PC-9 (cell line): Measurements from ENCODE around the gene FGF12. TPM values are rescaled to one million over a fixed set of nuclear protein-coding genes. Genes with fewer than 3 reads are reported as not detected.

Source experiments
- BruUV-seq: library from RNA; stranded (reverse); fragments of 400-500 nt; replicated peaks from 2 replicates; lab custom pipeline; 2021; lab: Mats Ljungman, UMichigan
- CTCF ChIA-PET: fragments of 300-600 bp; sonication (Branson Sonifier 250); formaldehyde crosslinking; loops from one replicate; lab custom pipeline; 2022; ENCODE audit warnings: antibody characterized with exemption; lab: Charles Lee
- POLR2A ChIA-PET: fragments of 300-600 bp; sonication (Branson Sonifier 250); formaldehyde crosslinking; loops from one replicate; lab custom pipeline; 2022; ENCODE audit warnings: antibody characterized with exemption; ENCODE audit not compliant: unreplicated experiment; lab: Charles Lee
- DNase-seq, 2 experiments: peaks; one replicate each; pipeline versions ENCODE4 v3.0.0 to v3.0.0-alpha.2; 2015 to 2022; ENCODE audit warnings: mixed read lengths in 1 of 2
- H2AFZ ChIP-seq: fragments of 200-600 bp; sonication (generic); 2 replicates; pipeline ENCODE4 v1.8.1; 2017; ENCODE audit warnings: antibody characterized with exemption
- H3F3A ChIP-seq: fragments of 200-600 bp; sonication (generic); 2 replicates; pipeline ENCODE4 v1.8.1; 2017; ENCODE audit warnings: antibody characterized with exemption, mild to moderate bottlenecking, low read depth; ENCODE audit not compliant: insufficient read depth
- H3K27ac ChIP-seq: fragments of 200-600 bp; sonication (generic); 2 replicates; pipeline ENCODE4 v1.6.1; 2016; ENCODE audit warnings: mixed run types
- H3K27me3 ChIP-seq: fragments of 200-600 bp; sonication (generic); 2 replicates; pipeline ENCODE4 v1.6.1; 2016; ENCODE audit warnings: low read depth, mixed run types; ENCODE audit not compliant: insufficient read depth
- H3K36me3 ChIP-seq: fragments of 200-600 bp; sonication (generic); 2 replicates; pipeline ENCODE4 v1.6.1; 2016; ENCODE audit warnings: low read depth, mixed run types
- H3K4me1 ChIP-seq: fragments of 200-600 bp; sonication (generic); replicated peaks from 2 replicates; pipeline ENCODE4 v1.6.1; 2016; ENCODE audit warnings: mixed run types; ENCODE audit not compliant: insufficient read depth
- H3K4me2 ChIP-seq: fragments of 200-600 bp; sonication (generic); 2 replicates; pipeline ENCODE4 v1.6.1; 2017; ENCODE audit warnings: mixed run types
- H3K4me3 ChIP-seq: fragments of 200-600 bp; sonication (generic); 2 replicates; pipeline ENCODE4 v1.6.1; 2016; ENCODE audit warnings: mixed run types
- H3K79me2 ChIP-seq: fragments of 200-600 bp; sonication (generic); 2 replicates; pipeline ENCODE4 v1.6.1; 2017; ENCODE audit warnings: low read depth, mixed run types
- H3K9me2 ChIP-seq: fragments of 200-600 bp; sonication (generic); 2 replicates; pipeline ENCODE4 v1.8.1; 2017; ENCODE audit warnings: mild to moderate bottlenecking; ENCODE audit not compliant: insufficient read depth
- H3K9me3 ChIP-seq: fragments of 200-600 bp; sonication (generic); 2 replicates; pipeline ENCODE4 v1.8.1; 2016; ENCODE audit warnings: low read depth; ENCODE audit not compliant: insufficient read depth
- H4K20me1 ChIP-seq: fragments of 200-600 bp; sonication (generic); 2 replicates; pipeline ENCODE4 v1.8.1; 2017; ENCODE audit not compliant: insufficient read depth
- EZH2 ChIP-seq: fragments of 200-600 bp; sonication (generic); IDR thresholded peaks from 2 replicates; pipeline ENCODE4 v1.8.0; 2017; ENCODE audit warnings: antibody characterized with exemption, low read depth
- intact Hi-C: fragments of 100-400 bp; cut with micrococcal nuclease; formaldehyde crosslinking; loops from one replicate; pipeline ENCODE4 v1.10.0; 2022; ENCODE audit not compliant: unreplicated experiment
- total RNA-seq: library from RNA; stranded (reverse); gene quantifications from 2 replicates; pipeline ENCODE4 v1.2.3, GENCODE V29; 2021
- TF ChIP-seq, protein P1 (sequence below): fragments of 200-600 bp; sonication (generic); conservative IDR thresholded peaks from 2 replicates; pipeline ENCODE4 v1.6.1; 2017; ENCODE audit warnings: mixed run types, antibody characterized with exemption, mild to moderate bottlenecking, moderate library complexity

FGF12 gene
- total RNA-seq, 1 experiment from 2014 or later, result 10.9 TPM

- POLR2A ChIA-PET, result no interaction called here
- Histone ChIP-seq H3K4me2 (no peak overlapping the region), H3K4me3 (no peak overlapping the region), H3K36me3 (no peaks in the 10 kb centered on the region), H3K27me3 (no peaks in the 10 kb centered on the region), H3K79me2 (no peaks in the 10 kb centered on the region), H3K9me2 (no peaks in the 10 kb centered on the region), H4K20me1 (no peaks in the 10 kb centered on the region), H3F3A (no peaks in the 10 kb centered on the region), H2AFZ (no peak overlapping the region), H3K27ac (no peak overlapping the region), H3K9me3 (no peaks in the 10 kb centered on the region), H3K4me1 (no peaks in the 10 kb centered on the region)
- CTCF ChIA-PET, result no interaction called here
- intact Hi-C loops, result no loop called here
- DNase-seq, result no peak
- TF ChIP-seq EZH2, result no peak
- TF ChIP-seq, protein P1, sequence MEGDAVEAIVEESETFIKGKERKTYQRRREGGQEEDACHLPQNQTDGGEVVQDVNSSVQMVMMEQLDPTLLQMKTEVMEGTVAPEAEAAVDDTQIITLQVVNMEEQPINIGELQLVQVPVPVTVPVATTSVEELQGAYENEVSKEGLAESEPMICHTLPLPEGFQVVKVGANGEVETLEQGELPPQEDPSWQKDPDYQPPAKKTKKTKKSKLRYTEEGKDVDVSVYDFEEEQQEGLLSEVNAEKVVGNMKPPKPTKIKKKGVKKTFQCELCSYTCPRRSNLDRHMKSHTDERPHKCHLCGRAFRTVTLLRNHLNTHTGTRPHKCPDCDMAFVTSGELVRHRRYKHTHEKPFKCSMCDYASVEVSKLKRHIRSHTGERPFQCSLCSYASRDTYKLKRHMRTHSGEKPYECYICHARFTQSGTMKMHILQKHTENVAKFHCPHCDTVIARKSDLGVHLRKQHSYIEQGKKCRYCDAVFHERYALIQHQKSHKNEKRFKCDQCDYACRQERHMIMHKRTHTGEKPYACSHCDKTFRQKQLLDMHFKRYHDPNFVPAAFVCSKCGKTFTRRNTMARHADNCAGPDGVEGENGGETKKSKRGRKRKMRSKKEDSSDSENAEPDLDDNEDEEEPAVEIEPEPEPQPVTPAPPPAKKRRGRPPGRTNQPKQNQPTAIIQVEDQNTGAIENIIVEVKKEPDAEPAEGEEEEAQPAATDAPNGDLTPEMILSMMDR, result no peak
- no TSS peak for BruUV-seq
These were observed 553.1 kb downstream of the FGF12 start for GRCh38 chr3:192174283-192174682.

DNA sequence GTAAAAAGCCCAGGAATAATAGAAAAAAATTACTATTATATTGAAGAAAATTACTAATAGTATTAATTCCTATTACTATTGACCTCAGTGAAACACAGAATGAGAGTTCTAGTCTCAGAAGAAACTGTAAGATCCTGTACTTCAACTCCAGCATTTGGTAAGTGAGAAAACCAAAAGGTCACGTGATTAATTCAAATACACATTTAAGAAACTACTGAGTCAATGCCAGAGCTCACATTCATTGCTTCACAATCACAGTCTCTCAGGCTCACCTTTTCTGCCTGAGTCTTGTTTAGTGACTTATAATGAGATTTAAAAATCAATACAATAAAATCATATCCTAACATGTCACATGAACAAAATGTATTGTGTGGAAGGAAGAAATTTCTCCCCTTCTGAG, 556.1 kb downstream of the FGF12 start:
- H3K27ac ChIP-seq, result no peak overlapping the region
- no peaks in the 10 kb centered on the region for H3K4me1 ChIP-seq
- no peaks in the 10 kb centered on the region for H3K9me2 ChIP-seq
- no peaks in the 10 kb centered on the region for H4K20me1 ChIP-seq
- H3K9me3 ChIP-seq, result no peaks in the 10 kb centered on the region
- H3K79me2 ChIP-seq, result no peaks in the 10 kb centered on the region
- H3K4me3 ChIP-seq, result no peak overlapping the region
- H3F3A ChIP-seq, result no peaks in the 10 kb centered on the region
- ChIA-PET POLR2A (no interaction called here), CTCF (no interaction called here)
- no peaks in the 10 kb centered on the region for H3K27me3 ChIP-seq
- BruUV-seq, result no TSS peak
- H2AFZ ChIP-seq, result no peak overlapping the region
- intact Hi-C loops, result no loop called here
- H3K36me3 ChIP-seq, result no peaks in the 10 kb centered on the region
- TF ChIP-seq EZH2, result no peak
- TF ChIP-seq, protein P1, result no peak
- no peak overlapping the region for H3K4me2 ChIP-seq
- no peak for DNase-seq

- ChIA-PET POLR2A (no interaction called here), CTCF (no interaction called here)
- no peak for DNase-seq
- Histone ChIP-seq H3F3A (no peaks in the 10 kb centered on the region), H3K36me3 (no peaks in the 10 kb centered on the region), H3K27ac (no peak overlapping the region), H3K79me2 (no peaks in the 10 kb centered on the region), H3K27me3 (no peaks in the 10 kb centered on the region), H3K9me2 (no peaks in the 10 kb centered on the region), H3K4me1 (no peaks in the 10 kb centered on the region), H4K20me1 (no peaks in the 10 kb centered on the region), H3K4me2 (no peak overlapping the region), H2AFZ (no peak overlapping the region), H3K9me3 (no peaks in the 10 kb centered on the region), H3K4me3 (no peak overlapping the region)
- TF ChIP-seq EZH2, result no peak
- TF ChIP-seq, protein P1, result no peak
- no TSS peak for BruUV-seq
- intact Hi-C loops, result no loop called here
These were observed 556.7 kb downstream of the FGF12 start for GRCh38 chr3:192170659-192171058.
